Activated naive CD8-positive, alpha-beta T cell treated with anti-CD3 and anti-CD28 coated beads, Interleukin-2, amount 50 U/mL, for 24 hours (primary cell): Measurements from ENCODE around the gene SLC47A2.
"Not testable (repeated sequence)": the region's sequence is repeated elsewhere in the genome, so short reads cannot be mapped to it uniquely, and the experiment has no call there.

Experiments
- ATAC-seq: fragments of 150-1000 bp; cut with Tn5 transposase; one replicate; pipeline ENCODE4 v1.10.0; 2021
- DNase-seq: peaks from one replicate; pipeline ENCODE4 v3.0.0; 2021
- H3K27ac Mint-ChIP-seq: one replicate; pipeline ENCODE4 v1.8.0; 2021; ENCODE audit warnings: mild to moderate bottlenecking, mixed read lengths
- H3K27me3 Mint-ChIP-seq: one replicate; pipeline ENCODE4 v1.8.0; 2021; ENCODE audit warnings: mixed read lengths
- H3K36me3 Mint-ChIP-seq: one replicate; pipeline ENCODE4 v1.8.0; 2021; ENCODE audit warnings: low read depth, mixed read lengths
- H3K4me1 Mint-ChIP-seq: one replicate; pipeline ENCODE4 v1.8.0; 2021; ENCODE audit warnings: mixed read lengths
- H3K4me3 Mint-ChIP-seq: one replicate; pipeline ENCODE4 v1.8.0; 2021; ENCODE audit warnings: mild to moderate bottlenecking, moderate library complexity, mixed read lengths
- H3K9me3 Mint-ChIP-seq: one replicate; pipeline ENCODE4 v1.8.0; 2021; ENCODE audit warnings: mixed read lengths

SLC47A2 gene

GRCh38 chr17:19709841-19710240 is 6.5 kb downstream of the SLC47A2 start:
- H3K4me1 Mint-ChIP-seq, result no peaks in the 10 kb centered on the region
- H3K9me3 Mint-ChIP-seq, result no peaks in the 10 kb centered on the region
- DNase-seq, result no peak
- ATAC-seq, result no peak
- H3K4me3 Mint-ChIP-seq, result no peak overlapping the region
- no peak overlapping the region for H3K27ac Mint-ChIP-seq
- H3K36me3 Mint-ChIP-seq, result no peaks in the 10 kb centered on the region
- H3K27me3 Mint-ChIP-seq, result no peaks in the 10 kb centered on the region

GRCh38 chr17:19708431-19709175 is 7.8 kb downstream of the SLC47A2 start:
- H3K9me3 Mint-ChIP-seq, result no peaks in the 10 kb centered on the region
- no peaks in the 10 kb centered on the region for H3K27me3 Mint-ChIP-seq
- no peaks in the 10 kb centered on the region for H3K4me1 Mint-ChIP-seq
- no peaks in the 10 kb centered on the region for H3K36me3 Mint-ChIP-seq
- H3K27ac Mint-ChIP-seq, result no peak overlapping the region
- ATAC-seq (no peak), DNase-seq (no peak)
- H3K4me3 Mint-ChIP-seq, result no peak overlapping the region

- H3K27ac Mint-ChIP-seq, result no peak overlapping the region
- ATAC-seq (no peak), DNase-seq (no peak)
- H3K4me1 Mint-ChIP-seq, result no peaks in the 10 kb centered on the region
- no peak overlapping the region for H3K4me3 Mint-ChIP-seq
- no peaks in the 10 kb centered on the region for H3K36me3 Mint-ChIP-seq
- H3K27me3 Mint-ChIP-seq, result no peaks in the 10 kb centered on the region
- no peaks in the 10 kb centered on the region for H3K9me3 Mint-ChIP-seq
These were observed 8.6 kb downstream of the SLC47A2 start for GRCh38 chr17:19707728-19708221.

- DNase-seq (no peak), ATAC-seq (no peak)
- Mint-ChIP-seq H3K27me3 (no peaks in the 10 kb centered on the region), H3K4me1 (no peaks in the 10 kb centered on the region), H3K27ac (no peak overlapping the region), H3K9me3 (no peaks in the 10 kb centered on the region), H3K36me3 (no peaks in the 10 kb centered on the region), H3K4me3 (no peak overlapping the region)
These were observed 9.3 kb downstream of the SLC47A2 start for GRCh38 chr17:19706791-19707727.

GRCh38 chr17:19705771-19706770 is 10.3 kb downstream of the SLC47A2 start:
- no peak overlapping the region for H3K4me3 Mint-ChIP-seq
- no peak for ATAC-seq
- no peak for DNase-seq
- H3K27ac Mint-ChIP-seq, result no peak overlapping the region
- H3K27me3 Mint-ChIP-seq, result no peaks in the 10 kb centered on the region
- no peaks in the 10 kb centered on the region for H3K4me1 Mint-ChIP-seq
- no peaks in the 10 kb centered on the region for H3K9me3 Mint-ChIP-seq
- H3K36me3 Mint-ChIP-seq, result no peaks in the 10 kb centered on the region

GRCh38 chr17:19705201-19705600 is 11.2 kb downstream of the SLC47A2 start:
- Mint-ChIP-seq H3K36me3 (no peaks in the 10 kb centered on the region), H3K27me3 (no peaks in the 10 kb centered on the region), H3K27ac (no peak overlapping the region), H3K9me3 (no peaks in the 10 kb centered on the region), H3K4me1 (no peaks in the 10 kb centered on the region), H3K4me3 (no peak overlapping the region)
- DNase-seq, result no peak
- ATAC-seq, result no peak

GRCh38 chr17:19703828-19704613 is 12.4 kb downstream of the SLC47A2 start:
- H3K36me3 Mint-ChIP-seq, result no peaks in the 10 kb centered on the region
- H3K27ac Mint-ChIP-seq, result no peak overlapping the region
- no peak overlapping the region for H3K4me3 Mint-ChIP-seq
- H3K4me1 Mint-ChIP-seq, result no peaks in the 10 kb centered on the region
- H3K27me3 Mint-ChIP-seq, result no peaks in the 10 kb centered on the region
- DNase-seq, result no peak
- no peaks in the 10 kb centered on the region for H3K9me3 Mint-ChIP-seq
- ATAC-seq, result no peak

- DNase-seq (no peak), ATAC-seq (no peak)
- Mint-ChIP-seq H3K4me3 (no peak overlapping the region), H3K27me3 (no peaks in the 10 kb centered on the region), H3K36me3 (no peaks in the 10 kb centered on the region), H3K4me1 (no peaks in the 10 kb centered on the region), H3K9me3 (no peaks in the 10 kb centered on the region), H3K27ac (no peak overlapping the region)
These were observed 13.1 kb downstream of the SLC47A2 start for GRCh38 chr17:19703106-19703827.

- no peak overlapping the region for H3K27ac Mint-ChIP-seq
- H3K36me3 Mint-ChIP-seq, result no peaks in the 10 kb centered on the region
- no peaks in the 10 kb centered on the region for H3K27me3 Mint-ChIP-seq
- no peaks in the 10 kb centered on the region for H3K9me3 Mint-ChIP-seq
- no peak for ATAC-seq
- no peak overlapping the region for H3K4me3 Mint-ChIP-seq
- no peaks in the 10 kb centered on the region for H3K4me1 Mint-ChIP-seq
- DNase-seq, result no peak
These were observed 14.2 kb downstream of the SLC47A2 start for GRCh38 chr17:19702217-19702641.

GRCh38 chr17:19686400-19687090 is 29.8 kb downstream of the SLC47A2 start:
- Mint-ChIP-seq H3K27me3 (no peaks in the 10 kb centered on the region), H3K9me3 (no peaks in the 10 kb centered on the region), H3K4me3 (no peak overlapping the region), H3K4me1 (no peaks in the 10 kb centered on the region), H3K36me3 (no peaks in the 10 kb centered on the region), H3K27ac (no peak overlapping the region)
- DNase-seq (no peak), ATAC-seq (no peak)

- DNase-seq, H3K4me3 Mint-ChIP-seq, H3K4me1 Mint-ChIP-seq, H3K27ac Mint-ChIP-seq, ATAC-seq, H3K36me3 Mint-ChIP-seq, H3K9me3 Mint-ChIP-seq, H3K27me3 Mint-ChIP-seq: not testable (repeated sequence)
These were observed 31.3 kb downstream of the SLC47A2 start for GRCh38 chr17:19684909-19685580.

GRCh38 chr17:19683117-19683516 is 33.3 kb downstream of the SLC47A2 start:
- ATAC-seq (no peak), DNase-seq (no peak)
- H3K27ac Mint-ChIP-seq, result no peak overlapping the region
- no peaks in the 10 kb centered on the region for H3K4me1 Mint-ChIP-seq
- no peaks in the 10 kb centered on the region for H3K9me3 Mint-ChIP-seq
- no peaks in the 10 kb centered on the region for H3K36me3 Mint-ChIP-seq
- no peak overlapping the region for H3K4me3 Mint-ChIP-seq
- no peaks in the 10 kb centered on the region for H3K27me3 Mint-ChIP-seq
